GM18951 (cell line): ENCODE data around the gene GRXCR1.

Experiments
- POLR2A ChIP-seq: IDR thresholded peaks from 4 replicates; pipeline ENCODE4 v1.6.1; 2011; ENCODE audit warnings: mild to moderate bottlenecking; ENCODE audit not compliant: insufficient read length, insufficient read depth; ENCODE audit errors: extremely low read depth
- in situ Hi-C: fragments of 300-500 bp; cut with MboI; formaldehyde crosslinking; loops from one replicate; pipeline ENCODE4 v1.12.0; 2022; ENCODE audit warnings: low sequenced_read_pairs, mixed read lengths, inconsistent platforms; ENCODE audit not compliant: unreplicated experiment

GRXCR1 gene

GRCh38 chr4:42905591-42905990, 13.1 kb downstream of the GRXCR1 start:
- TF ChIP-seq POLR2A, result no peak
- in situ Hi-C loops, result no loop called here

- in situ Hi-C loops, result no loop called here
- no peak for TF ChIP-seq POLR2A
These were observed 13.8 kb downstream of the GRXCR1 start for GRCh38 chr4:42906341-42906740.

GRCh38 chr4:42906891-42907759, 14.6 kb downstream of the GRXCR1 start:
- in situ Hi-C loops, result no loop called here
- TF ChIP-seq POLR2A, result no peak

GRCh38 chr4:42910459-42910858, 17.9 kb downstream of the GRXCR1 start:
- in situ Hi-C loops, result no loop called here
- no peak for TF ChIP-seq POLR2A

GRCh38 chr4:42914937-42915336, 22.4 kb downstream of the GRXCR1 start:
- in situ Hi-C loops, result no loop called here
- no peak for TF ChIP-seq POLR2A

GRCh38 chr4:42915484-42915883, 23.0 kb downstream of the GRXCR1 start:
- in situ Hi-C loops, result no loop called here
- TF ChIP-seq POLR2A, result no peak

GRCh38 chr4:42917296-42917695, 24.8 kb downstream of the GRXCR1 start:
- in situ Hi-C loops, result no loop called here
- no peak for TF ChIP-seq POLR2A

- in situ Hi-C loops, result no loop called here
- TF ChIP-seq POLR2A, result no peak
These were observed 30.9 kb downstream of the GRXCR1 start for GRCh38 chr4:42923431-42923830.

GRCh38 chr4:42925921-42926320, 33.4 kb downstream of the GRXCR1 start:
- in situ Hi-C loops, result no loop called here
- TF ChIP-seq POLR2A, result no peak

GRCh38 chr4:42927946-42928345, 35.4 kb downstream of the GRXCR1 start:
- in situ Hi-C loops, result no loop called here
- TF ChIP-seq POLR2A, result no peak

- in situ Hi-C loops, result no loop called here
- no peak for TF ChIP-seq POLR2A
These were observed 36.1 kb downstream of the GRXCR1 start for GRCh38 chr4:42928582-42928981.

GRCh38 chr4:42942216-42942615, 49.7 kb downstream of the GRXCR1 start:
- in situ Hi-C loops, result no loop called here
- no peak for TF ChIP-seq POLR2A

GRCh38 chr4:42945874-42946273, 53.4 kb downstream of the GRXCR1 start:
- in situ Hi-C loops, result no loop called here
- TF ChIP-seq POLR2A, result no peak

GRCh38 chr4:42953321-42953720, 60.8 kb downstream of the GRXCR1 start:
- no peak for TF ChIP-seq POLR2A
- in situ Hi-C loops, result no loop called here
